Hepatocyte (in vitro differentiated cells): Measurements from ENCODE around the gene CAPN2.

Source experiments
- CTCF ChIP-seq: fragments of 200-600 bp; sonication (generic); IDR thresholded peaks from 2 replicates; pipeline ENCODE4 v1.5.1; 2016; ENCODE audit warnings: antibody characterized with exemption, mild to moderate bottlenecking; ENCODE audit not compliant: poor library complexity
- EZH2 ChIP-seq: fragments of 200-600 bp; sonication (generic); IDR thresholded peaks from 2 replicates; pipeline ENCODE4 v1.6.1; 2016; ENCODE audit warnings: antibody characterized with exemption, mild to moderate bottlenecking, borderline replicate concordance

GRCh38 chr1:223772771-223773160 is 60.4 kb downstream of the CAPN2 start:
- TF ChIP-seq CTCF: no peak
- TF ChIP-seq EZH2: no peak
